VCaP (cell line): ENCODE results near the gene SPAG8.

Experiments used
- H3K27ac ChIP-seq: fragments of 450-650 bp; 2 replicates; pipeline ENCODE4 v1.5.1; 2017
- TF ChIP-seq, protein P1 (sequence below): fragments of 450-650 bp; conservative IDR thresholded peaks from 2 replicates; pipeline ENCODE4 v1.5.1; 2017; ENCODE audit warnings: mild to moderate bottlenecking, moderate library complexity

The SPAG8 gene

GRCh38 chr9:35842795-35843194 is 30.7 kb upstream of the SPAG8 start:
- TF ChIP-seq, protein P1, sequence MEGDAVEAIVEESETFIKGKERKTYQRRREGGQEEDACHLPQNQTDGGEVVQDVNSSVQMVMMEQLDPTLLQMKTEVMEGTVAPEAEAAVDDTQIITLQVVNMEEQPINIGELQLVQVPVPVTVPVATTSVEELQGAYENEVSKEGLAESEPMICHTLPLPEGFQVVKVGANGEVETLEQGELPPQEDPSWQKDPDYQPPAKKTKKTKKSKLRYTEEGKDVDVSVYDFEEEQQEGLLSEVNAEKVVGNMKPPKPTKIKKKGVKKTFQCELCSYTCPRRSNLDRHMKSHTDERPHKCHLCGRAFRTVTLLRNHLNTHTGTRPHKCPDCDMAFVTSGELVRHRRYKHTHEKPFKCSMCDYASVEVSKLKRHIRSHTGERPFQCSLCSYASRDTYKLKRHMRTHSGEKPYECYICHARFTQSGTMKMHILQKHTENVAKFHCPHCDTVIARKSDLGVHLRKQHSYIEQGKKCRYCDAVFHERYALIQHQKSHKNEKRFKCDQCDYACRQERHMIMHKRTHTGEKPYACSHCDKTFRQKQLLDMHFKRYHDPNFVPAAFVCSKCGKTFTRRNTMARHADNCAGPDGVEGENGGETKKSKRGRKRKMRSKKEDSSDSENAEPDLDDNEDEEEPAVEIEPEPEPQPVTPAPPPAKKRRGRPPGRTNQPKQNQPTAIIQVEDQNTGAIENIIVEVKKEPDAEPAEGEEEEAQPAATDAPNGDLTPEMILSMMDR, result no peak
- no peak overlapping the region for H3K27ac ChIP-seq

- H3K27ac ChIP-seq, result no peak overlapping the region
- TF ChIP-seq, protein P1, result no peak
These were observed 30.1 kb upstream of the SPAG8 start for GRCh38 chr9:35842020-35842745.

- TF ChIP-seq, protein P1, result no peak
- H3K27ac ChIP-seq, result no peak overlapping the region
These were observed 29.5 kb upstream of the SPAG8 start for GRCh38 chr9:35841645-35841900.

DNA sequence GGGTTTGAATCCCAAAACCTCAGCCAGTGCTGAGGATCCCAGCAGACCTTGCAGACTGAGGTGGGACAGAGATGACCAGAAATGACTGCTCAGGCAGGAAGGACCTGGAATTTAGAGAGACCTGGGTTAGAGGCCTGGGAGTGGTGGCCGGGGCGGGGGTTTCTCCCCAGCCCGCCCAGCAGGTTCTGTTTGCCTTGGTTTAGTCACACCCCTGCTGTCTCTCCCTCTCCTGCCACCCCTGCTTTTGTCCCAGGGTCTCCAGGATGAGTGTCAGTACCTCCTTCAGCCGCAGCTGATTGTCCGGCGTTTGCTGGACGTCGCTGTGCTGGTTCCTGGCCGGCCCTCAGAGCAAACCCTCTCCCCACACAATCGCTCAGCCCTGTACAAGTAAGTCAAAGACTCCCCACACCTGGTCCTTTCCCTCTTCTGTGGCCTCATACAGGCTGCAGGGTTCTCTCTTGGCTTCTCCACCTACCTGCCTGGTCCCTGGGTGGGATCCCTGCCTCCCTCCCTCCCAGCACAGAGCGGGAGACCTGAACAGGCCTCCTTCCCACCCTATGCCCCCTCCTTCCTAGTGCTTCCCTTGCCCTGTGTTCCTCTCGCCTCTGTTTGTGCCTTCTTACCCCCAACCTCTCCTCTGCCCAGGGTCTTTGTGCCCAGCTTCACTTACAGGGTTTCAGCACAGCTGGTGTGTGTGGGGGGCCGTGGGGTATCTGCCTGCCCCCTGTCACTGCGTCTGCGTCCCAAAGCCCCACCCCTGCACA is 29.0 kb upstream of the SPAG8 start:
- TF ChIP-seq, protein P1, result no peak
- no peak overlapping the region for H3K27ac ChIP-seq

DNA sequence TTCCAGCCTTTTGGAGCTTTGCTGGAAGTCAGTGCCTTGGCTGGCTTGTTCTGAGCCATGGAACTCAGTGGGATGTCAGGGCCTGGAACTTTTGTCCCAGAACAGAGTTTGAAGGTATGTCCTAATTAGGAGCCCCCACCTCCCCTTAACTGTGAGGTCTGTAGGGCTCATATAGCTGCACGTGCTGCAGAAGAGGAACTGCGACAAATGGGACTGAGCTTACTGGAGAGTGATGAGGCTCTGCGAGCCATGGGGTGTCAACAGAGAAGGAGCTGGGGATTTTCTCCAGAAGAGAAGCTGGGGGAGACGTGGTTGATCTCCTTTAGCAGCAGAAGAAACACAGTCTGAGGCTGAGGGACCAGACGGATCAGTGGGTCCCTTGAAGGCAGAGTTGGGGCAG is 27.9 kb upstream of the SPAG8 start:
- H3K27ac ChIP-seq, result no peak overlapping the region
- TF ChIP-seq, protein P1, result no peak

DNA sequence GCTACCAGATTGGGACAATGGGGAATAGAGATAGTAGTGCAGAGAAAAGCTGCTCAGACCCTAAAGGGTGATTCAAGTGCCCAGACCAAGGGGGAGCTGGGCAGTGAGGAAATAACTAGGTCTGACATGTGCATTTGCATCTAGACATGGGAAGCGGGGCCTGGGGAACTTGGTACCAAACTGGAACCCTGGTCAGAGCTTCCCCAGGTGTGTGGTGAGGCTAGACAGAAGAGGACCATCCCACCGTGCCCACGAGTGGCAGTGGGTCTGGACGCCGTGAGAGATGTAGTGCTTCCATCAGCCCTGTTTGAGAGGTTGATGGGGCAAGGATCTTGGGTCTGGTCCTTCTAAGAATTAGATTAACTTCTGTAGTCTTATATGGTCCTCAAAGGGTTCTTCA is 24.5 kb upstream of the SPAG8 start:
- TF ChIP-seq, protein P1, result no peak
- no peak overlapping the region for H3K27ac ChIP-seq

- no peak overlapping the region for H3K27ac ChIP-seq
- TF ChIP-seq, protein P1, result no peak
These were observed 23.7 kb upstream of the SPAG8 start for GRCh38 chr9:35835766-35836165.
